Activated CD8-positive, alpha-beta memory T cell treated with anti-CD3 and anti-CD28 coated beads, Interleukin-2, amount 50 U/mL, for 1 hour (primary cell): ENCODE measurements around the gene ADAMTS15.

Experiments used
- DNase-seq: peaks from one replicate; pipeline ENCODE4 v3.0.0-alpha.2; 2020; ENCODE audit errors: extremely low read depth

ADAMTS15 gene

GRCh38 chr11:130418756-130419155, 29.7 kb upstream of the ADAMTS15 start:
- no peak for DNase-seq

GRCh38 chr11:130420478-130421198, 27.8 kb upstream of the ADAMTS15 start:
- no peak for DNase-seq

GRCh38 chr11:130421199-130421585, 27.3 kb upstream of the ADAMTS15 start:
- DNase-seq = no peak

- no peak for DNase-seq
Measured at GRCh38 chr11:130421697-130422096, 26.7 kb upstream of the ADAMTS15 start.

GRCh38 chr11:130422251-130422995, 26.0 kb upstream of the ADAMTS15 start:
- DNase-seq = no peak

GRCh38 chr11:130423541-130424142, 24.8 kb upstream of the ADAMTS15 start:
- no peak for DNase-seq

- no peak for DNase-seq
Measured at GRCh38 chr11:130424613-130425140, 23.8 kb upstream of the ADAMTS15 start.

- no peak for DNase-seq
Measured at GRCh38 chr11:130425156-130425555, 23.3 kb upstream of the ADAMTS15 start.

- no peak for DNase-seq
Measured at GRCh38 chr11:130426223-130426836, 22.1 kb upstream of the ADAMTS15 start.

GRCh38 chr11:130426837-130427341, 21.6 kb upstream of the ADAMTS15 start:
- DNase-seq = no peak

- no peak for DNase-seq
Measured at GRCh38 chr11:130427581-130428315, 20.7 kb upstream of the ADAMTS15 start.

GRCh38 chr11:130428316-130429119, 19.9 kb upstream of the ADAMTS15 start, which contains the start of gene ADAMTS8:
Gene ADAMTS8 (minus strand): TSS chr11:130428609. CDS start chr11:130428286, 323 bp downstream.
- DNase-seq = no peak

- no peak for DNase-seq
Measured at GRCh38 chr11:130429120-130429681, 19.2 kb upstream of the ADAMTS15 start.

GRCh38 chr11:130429983-130430382, 18.5 kb upstream of the ADAMTS15 start:
- no peak for DNase-seq

- DNase-seq = no peak
Measured at GRCh38 chr11:130431331-130431773, 17.1 kb upstream of the ADAMTS15 start.

GRCh38 chr11:130431801-130432200, 16.6 kb upstream of the ADAMTS15 start:
- DNase-seq = no peak

- no peak for DNase-seq
Measured at GRCh38 chr11:130433357-130433756, 15.1 kb upstream of the ADAMTS15 start.

- DNase-seq = no peak
Measured at GRCh38 chr11:130434521-130435223, 13.8 kb upstream of the ADAMTS15 start.

- no peak for DNase-seq
Measured at GRCh38 chr11:130435671-130436070, 12.8 kb upstream of the ADAMTS15 start.
